Activated CD8-positive, alpha-beta memory T cell treated with anti-CD3 and anti-CD28 coated beads for 36 hours (primary cell): ENCODE results near the gene OPRL1. TPM values are rescaled to one million over a fixed set of nuclear protein-coding genes. Genes with fewer than 3 reads are reported as not detected.

Source experiments
- CTCF ChIA-PET: fragments of 350-600 bp; sonication (Branson Sonifier 250); formaldehyde crosslinking; loops from one replicate; lab custom pipeline; 2021; ENCODE audit warnings: antibody characterized with exemption; lab: Charles Lee
- POLR2A ChIA-PET: fragments of 350-600 bp; sonication (Branson Sonifier 250); formaldehyde crosslinking; loops from one replicate; lab custom pipeline; 2021; ENCODE audit warnings: antibody characterized with exemption; lab: Charles Lee
- total RNA-seq, 2 experiments: library from RNA; stranded (reverse); gene quantifications; one replicate each; pipeline ENCODE4 v1.2.3, GENCODE V29; 2021

The OPRL1 gene
- total RNA-seq, 2 experiments from 2014 or later: 0.19 to 0.21 TPM

DNA sequence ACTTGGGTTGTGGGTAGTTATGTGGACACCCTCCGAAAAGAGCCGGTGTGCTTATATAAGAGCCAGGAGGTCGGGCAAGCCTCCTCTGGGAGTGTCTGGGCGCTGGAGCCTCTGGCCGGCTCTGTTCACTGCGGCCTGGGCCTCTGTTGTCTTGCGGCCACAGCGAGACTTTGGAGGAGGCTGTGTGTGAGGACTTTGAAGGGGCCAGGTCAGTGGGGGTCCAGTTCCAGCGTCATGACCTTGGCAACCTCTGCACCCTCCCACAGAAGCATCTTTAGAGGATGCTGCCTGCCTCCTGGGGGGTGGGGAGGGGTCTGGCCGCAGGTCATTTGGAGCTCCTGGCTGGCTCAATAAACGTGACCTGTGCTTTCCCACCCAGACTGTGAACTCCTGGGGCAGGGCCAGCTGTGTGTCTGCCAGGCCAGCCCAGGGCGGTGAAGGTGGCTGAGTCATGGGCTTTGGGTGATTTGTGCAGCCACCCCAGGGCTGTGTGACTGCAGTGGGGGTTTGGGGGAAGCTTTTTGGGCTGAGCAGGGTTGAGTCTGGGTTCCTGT is 15.7 kb upstream of the OPRL1 start:
- ChIA-PET CTCF (interaction anchor here (1.1 to 1.8 kb wide), 2 partner anchors 26 to 83 kb away, joined by 3 to 9 read pairs; partner anchors contain the start of gene PRPF6), POLR2A (no interaction called here)

DNA sequence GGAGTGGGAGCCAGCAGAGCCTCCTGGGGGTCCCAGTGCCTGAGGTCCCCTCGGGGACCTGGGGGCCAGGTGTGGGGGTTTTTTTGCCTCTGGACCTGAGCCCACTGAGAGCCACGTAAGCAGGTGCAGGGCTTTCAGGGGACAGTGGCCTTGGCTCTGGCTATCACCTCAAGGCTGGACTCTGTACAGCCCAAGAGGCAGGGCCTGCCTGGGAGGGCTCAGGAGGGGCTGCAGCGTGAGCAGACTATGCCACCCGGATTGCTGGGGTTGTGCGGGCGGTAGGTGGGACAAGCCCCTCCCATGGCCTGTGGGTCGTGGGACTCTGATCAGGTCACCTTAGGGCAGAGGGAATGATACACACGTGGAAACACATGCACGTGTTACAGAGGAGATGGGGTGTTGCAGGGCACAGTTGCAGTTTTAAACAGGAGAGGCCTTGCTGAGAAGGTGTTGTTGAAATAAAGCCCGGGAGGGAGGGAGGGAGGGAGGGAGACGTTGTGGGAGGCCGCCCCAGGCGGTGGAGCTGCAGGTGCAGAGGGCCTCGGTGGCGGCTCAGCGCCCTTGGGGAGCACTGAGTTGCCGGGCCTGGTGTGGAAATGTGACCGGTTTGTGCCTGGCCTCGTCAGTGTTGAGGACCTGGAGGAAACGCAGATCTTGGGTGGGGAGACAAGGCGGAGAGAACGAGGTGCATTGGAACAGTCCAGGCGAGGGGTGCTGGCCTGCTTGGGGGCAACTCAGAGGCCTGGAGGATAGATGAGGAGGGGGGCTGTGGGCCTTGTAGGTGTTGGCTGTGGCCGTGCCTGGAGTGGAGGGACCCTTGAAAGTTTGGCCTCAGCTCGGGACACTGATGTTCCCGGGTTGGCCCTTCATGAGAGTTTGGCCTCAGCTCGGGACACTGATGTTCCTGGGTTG is 14.6 kb upstream of the OPRL1 start:
- CTCF ChIA-PET: interaction anchor here (1.0 to 1.8 kb wide), 3 partner anchors 10 to 85 kb away, joined by 3 to 9 read pairs (median 5); no protein-coding TSS in a partner anchor
- POLR2A ChIA-PET: interaction anchor here (0.5 to 1.9 kb wide), 3 partner anchors 12 to 460 kb away, joined by 3 to 5 read pairs (median 3); no protein-coding TSS in a partner anchor

DNA sequence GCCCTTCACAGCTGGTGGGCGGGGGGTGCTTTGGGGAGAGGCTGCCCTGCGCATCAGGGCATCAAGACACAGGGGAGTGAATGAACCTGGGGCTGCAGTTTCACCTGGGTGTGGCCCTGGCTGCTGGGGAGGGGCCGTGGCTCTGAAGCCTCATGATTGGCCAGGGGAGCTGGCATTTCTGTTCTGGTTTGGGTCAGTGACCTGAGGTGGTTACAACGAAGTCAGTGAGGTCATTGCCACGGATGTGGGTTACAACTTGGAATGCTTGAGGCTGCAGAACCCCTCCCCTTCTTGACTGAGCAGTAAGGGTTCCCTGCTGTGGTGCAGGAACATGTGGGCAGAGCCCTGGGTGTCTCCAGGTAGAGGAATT is 13.9 kb upstream of the OPRL1 start:
- ChIA-PET POLR2A (interaction anchor here (0.5 to 1.9 kb wide), 2 partner anchors 11 to 460 kb away, joined by 3 to 5 read pairs; no protein-coding TSS in a partner anchor), CTCF (interaction anchor here (1.0 to 1.7 kb wide), 2 partner anchors 10 to 86 kb away, joined by 3 to 5 read pairs; no protein-coding TSS in a partner anchor)

DNA sequence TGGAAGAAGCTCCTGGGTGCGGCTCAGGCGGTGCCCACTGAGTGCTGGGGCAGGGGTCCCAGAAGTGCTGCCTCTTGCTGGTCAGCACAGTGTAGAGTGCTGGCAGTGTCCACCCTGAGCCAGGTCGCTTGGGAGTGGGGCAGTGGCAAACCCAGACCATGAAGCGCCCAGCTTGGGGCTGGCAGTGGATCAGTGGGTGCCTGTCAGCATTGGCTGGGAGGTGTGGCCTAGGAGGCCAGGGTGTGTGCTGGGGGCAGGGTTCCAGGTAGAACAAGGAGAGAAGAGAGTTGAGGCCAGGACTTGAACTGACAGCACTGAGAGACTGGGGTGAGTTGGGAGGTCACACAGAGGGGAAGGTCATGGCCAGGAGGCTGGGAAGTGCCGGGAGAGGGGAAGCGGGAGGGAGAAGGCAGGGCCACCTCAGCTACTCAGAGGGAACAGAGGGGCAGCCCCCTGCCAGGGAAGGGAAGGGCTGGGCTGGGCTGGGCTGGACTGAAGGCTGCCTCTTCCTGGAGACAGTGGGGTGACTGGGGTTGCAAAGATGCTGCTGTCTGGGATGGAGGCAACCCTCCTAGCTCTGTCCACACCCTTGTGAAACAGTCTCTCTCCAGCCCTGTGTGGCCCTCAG is 12.8 kb upstream of the OPRL1 start:
- POLR2A ChIA-PET: interaction anchor here (1.9 kb wide), 1 partner anchor 10 kb away, joined by 5 read pairs; no protein-coding TSS in a partner anchor
- CTCF ChIA-PET: interaction anchor here (0.7 to 1.1 kb wide), 3 partner anchors 11 to 53 kb away, joined by 3 to 5 read pairs (median 3); no protein-coding TSS in a partner anchor

DNA sequence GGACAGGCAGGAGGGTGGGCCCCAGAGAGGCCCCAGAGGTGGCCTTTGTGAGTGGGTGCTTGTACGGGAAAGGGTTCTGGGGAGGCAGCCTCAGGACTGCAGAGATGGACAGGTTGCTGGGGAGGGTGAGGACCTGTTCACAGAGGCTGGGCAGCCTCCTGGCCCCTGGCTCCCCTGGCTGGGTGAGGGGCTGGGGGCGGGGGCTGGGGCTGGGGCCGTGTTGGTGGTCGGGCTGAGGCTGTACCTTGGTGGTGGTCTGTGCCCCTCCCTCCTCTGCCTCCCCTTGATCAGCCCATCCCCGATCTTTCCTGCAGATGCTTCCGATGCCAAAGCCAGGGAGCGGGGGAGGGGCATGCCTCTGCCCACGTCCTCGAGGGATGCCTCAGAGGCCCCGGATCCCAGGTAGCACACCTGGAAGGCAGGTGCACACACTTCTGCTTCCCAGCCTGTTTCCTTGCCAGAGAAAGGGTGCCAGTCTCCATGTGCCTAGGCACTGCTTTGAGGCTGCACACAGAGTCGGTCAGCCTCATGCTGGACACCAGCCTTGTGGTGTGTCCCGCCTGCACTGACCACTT is 12.1 kb upstream of the OPRL1 start:
- POLR2A ChIA-PET: no interaction called here

DNA sequence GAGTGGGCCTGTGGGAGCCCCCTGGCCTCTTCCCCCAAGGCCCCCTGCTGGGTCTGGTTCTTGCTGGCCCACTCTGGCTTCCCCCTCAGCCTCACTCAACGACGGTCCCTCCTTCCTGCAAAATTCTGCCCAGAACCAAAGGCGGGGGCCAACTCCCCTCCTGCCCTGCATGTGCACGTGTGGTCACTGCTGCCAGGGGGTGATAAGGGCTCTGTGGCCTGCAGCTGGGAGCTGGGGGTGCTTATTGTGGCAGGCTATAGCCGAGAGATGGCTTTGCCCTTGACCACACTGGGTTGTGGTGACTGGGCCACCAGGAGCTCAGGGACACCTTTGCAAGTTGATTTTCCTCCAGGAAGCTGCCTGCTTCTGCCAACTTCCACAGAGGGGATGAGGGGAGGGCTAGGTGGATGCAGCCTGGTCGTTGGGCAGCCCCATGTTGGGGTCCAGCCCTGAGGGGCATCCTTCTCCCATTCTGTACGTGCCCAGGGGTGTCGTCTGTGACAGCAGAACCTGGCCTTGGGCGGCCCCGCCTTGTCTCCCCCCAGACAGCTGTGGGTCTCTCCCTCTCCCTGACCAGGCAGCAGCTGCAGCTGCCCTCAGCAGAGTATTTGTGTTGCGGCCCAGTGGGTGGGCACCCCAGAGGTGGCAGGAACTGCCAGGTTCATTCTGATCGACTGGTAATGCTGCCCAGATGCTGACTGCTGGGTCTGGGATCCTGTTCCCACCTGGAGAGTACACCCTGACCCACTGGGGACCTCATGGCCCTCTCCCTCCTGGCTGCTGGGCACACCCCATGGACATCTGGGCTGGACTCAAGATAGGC is 11.3 kb upstream of the OPRL1 start:
- CTCF ChIA-PET: interaction anchor here (1.4 to 3.1 kb wide), 3 partner anchors 10 to 31 kb away, joined by 5 to 12 read pairs (median 6); partner anchors contain the start of gene RGS19
- POLR2A ChIA-PET: interaction anchor here (1.3 kb wide), 1 partner anchor 11 kb away, joined by 3 read pairs; the partner anchor contains the start of genes OPRL1 and RGS19

More for the DNA sequence above, 12.1 kb upstream of the OPRL1 start:
- CTCF ChIA-PET: interaction anchor here (3.1 kb wide), 1 partner anchor 15 kb away, joined by 12 read pairs; no protein-coding TSS in a partner anchor

DNA sequence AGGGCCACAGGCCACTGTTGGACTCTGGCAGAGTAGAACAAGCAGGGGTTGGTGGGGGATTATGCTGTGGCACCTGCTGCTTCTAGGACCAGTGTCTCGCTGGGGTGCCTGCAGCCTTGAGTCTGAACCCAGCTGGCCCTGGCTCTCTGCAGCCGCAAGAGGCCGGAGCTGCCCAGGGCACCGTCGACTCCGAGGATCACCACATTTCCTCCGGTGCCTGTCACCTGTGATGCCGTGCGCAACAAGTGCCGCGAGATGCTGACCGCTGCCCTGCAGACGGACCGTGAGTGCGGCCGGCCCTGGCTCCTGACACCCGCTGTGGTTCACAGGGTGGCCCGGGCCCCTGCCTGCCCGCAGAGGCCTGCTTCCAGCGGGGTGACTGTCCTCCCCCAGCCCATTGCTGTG is 10.7 kb upstream of the OPRL1 start:
- ChIA-PET POLR2A (interaction anchor here (1.3 kb wide), 1 partner anchor 10 kb away, joined by 3 read pairs; the partner anchor contains the start of genes OPRL1 and RGS19), CTCF (interaction anchor here (0.7 to 3.1 kb wide), 5 partner anchors 10 to 92 kb away, joined by 3 to 12 read pairs (median 5); partner anchors contain the start of gene RGS19)

DNA sequence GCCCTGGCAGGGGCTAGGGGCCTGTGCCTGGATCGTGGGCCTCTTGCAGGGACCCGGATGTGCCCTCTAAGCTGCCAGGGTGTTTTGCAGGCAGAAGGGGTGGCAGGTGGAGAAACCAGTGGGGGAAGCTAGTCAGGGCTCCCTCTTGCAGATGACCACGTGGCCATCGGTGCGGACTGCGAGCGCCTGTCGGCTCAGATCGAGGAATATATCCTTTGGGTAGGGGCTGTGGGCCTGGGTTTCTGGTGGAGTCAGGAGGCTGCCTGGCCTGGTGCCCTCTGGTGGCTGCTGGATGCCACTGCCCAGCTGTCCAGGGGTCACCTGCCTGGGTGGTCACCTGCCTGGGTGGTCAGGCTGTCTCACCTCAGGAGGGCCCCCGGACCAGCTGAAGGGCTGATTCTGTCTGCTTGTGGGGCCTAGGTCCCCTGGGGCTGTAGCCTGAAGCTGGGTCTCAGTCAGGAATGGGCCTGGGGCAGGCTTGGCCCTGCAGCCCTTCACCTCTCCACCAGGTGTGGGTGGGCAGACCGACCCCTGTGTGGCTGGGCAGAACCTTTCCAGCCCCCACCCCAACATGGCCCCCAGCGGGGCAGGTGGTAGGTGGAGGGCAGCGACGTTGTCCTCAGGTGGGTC is 10.2 kb upstream of the OPRL1 start:
- ChIA-PET CTCF (interaction anchor here (0.7 to 3.1 kb wide), 5 partner anchors 9 to 93 kb away, joined by 3 to 12 read pairs (median 5); partner anchors contain the start of gene RGS19), POLR2A (interaction anchor here (1.3 kb wide), 1 partner anchor 10 kb away, joined by 3 read pairs; the partner anchor contains the start of genes OPRL1 and RGS19)

DNA sequence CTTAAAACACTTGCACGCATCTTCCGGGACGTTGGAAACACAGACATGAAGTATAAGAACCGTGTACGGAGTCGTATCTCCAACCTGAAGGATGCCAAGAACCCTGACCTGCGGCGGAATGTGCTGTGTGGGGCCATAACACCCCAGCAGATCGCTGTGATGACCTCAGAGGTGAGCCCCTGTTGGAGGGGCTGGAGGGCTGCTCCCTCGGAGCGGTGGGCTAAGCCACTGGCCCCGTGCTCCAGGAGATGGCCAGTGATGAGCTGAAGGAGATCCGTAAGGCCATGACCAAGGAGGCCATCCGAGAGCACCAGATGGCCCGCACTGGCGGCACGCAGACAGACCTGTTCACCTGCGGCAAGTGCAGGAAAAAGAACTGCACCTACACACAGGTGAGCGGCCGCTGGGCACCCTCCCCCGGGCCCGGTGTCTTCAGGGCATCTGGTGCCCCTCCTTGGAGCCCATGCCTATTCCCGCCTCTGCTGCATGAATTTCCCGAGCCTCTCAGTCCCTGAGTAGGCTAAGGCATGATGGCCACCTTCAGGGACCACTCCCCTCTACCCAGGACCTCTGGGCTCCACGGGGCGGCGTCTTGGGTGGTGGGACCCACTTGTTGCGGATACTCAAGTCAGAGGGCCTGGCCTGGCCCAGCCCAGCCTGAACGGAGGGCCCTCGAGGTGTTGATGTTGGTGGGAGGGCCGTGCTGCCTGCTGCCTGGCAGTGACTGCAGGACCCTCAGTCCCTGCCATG is 9.5 kb upstream of the OPRL1 start:
- CTCF ChIA-PET: interaction anchor here (1.0 to 3.1 kb wide), 4 partner anchors 8 to 94 kb away, joined by 3 to 12 read pairs (median 6); partner anchors contain the start of gene RGS19
- POLR2A ChIA-PET: no interaction called here

DNA sequence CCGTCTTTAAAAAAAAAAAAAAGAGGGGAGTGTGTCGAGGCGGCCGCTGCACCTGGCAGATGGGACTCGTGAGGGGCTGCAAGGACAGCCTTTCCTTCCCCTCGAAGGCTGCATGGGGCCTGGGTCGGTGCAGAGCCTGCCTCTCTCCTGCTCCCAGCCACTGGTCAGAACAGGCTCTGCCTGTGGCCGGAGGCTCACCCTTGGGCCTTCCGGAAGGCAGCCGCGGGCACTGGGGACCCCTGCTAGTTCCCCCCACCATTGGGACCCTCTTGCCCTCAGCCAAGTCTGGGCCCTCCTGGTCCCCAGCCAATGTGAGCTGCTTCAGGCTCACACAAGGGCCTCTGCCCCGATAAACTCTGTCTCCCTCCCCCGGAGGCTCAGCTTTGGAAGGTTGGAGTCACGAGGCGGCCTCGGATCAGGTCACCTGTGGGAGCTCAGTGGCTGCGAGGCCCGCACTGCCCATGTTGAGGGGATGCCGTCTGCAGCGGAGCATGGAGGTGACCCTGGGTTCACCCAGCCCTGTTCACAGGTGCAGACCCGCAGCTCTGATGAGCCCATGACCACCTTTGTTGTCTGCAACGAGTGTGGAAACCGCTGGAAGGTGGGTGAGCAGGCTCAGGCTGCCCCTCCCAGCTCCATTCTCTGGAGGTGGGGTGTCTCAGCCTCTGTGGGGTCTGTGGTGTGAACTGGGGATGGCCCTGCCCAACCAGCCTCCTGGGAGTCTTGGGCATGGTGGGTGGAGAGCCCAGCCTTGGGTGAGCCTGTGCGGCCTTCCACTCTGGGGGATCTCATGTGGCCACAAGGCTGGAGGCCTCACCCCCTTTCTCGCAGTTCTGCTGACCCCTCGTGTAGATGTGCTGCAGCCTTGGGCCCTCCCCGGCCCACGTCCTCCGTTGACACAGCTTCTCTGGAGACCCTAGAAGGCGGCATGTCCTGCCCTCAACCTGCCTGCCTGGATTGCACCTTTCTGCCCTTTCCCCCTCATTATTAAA is 8.2 kb upstream of the OPRL1 start:
- POLR2A ChIA-PET: no interaction called here
- CTCF ChIA-PET: interaction anchor here (1.7 kb wide), 1 partner anchor 98 kb away, joined by 3 read pairs; no protein-coding TSS in a partner anchor

DNA sequence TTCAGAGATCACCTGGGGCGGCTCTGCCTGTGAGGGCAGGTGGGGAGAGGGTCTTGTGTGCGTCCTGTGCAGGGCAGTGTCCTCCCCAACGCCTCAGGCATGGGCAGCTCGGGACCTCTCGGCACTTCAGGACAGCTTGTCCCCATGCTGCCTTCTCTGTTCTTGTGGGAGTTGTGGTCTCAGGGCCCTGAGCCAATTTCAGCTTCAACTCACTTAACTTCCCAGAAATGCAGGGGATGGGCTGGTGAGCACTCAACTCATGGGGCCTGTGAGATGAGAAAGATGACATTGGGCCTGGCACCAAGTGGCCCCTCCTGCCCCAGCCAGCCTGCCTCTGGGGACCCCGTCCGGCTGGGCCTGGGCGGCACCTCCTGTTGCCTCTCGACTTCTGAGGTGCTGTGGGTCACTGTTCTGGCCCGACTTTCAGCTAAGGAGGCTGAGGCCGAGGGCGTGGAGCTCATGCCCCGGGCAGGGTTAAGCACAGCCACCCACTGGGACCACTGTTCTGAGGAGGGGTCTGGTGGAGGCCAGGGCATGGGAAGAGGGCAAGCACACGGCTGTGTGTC is 7.3 kb upstream of the OPRL1 start:
- ChIA-PET CTCF (interaction anchor here (1.7 kb wide), 1 partner anchor 99 kb away, joined by 3 read pairs; no protein-coding TSS in a partner anchor), POLR2A (no interaction called here)

DNA sequence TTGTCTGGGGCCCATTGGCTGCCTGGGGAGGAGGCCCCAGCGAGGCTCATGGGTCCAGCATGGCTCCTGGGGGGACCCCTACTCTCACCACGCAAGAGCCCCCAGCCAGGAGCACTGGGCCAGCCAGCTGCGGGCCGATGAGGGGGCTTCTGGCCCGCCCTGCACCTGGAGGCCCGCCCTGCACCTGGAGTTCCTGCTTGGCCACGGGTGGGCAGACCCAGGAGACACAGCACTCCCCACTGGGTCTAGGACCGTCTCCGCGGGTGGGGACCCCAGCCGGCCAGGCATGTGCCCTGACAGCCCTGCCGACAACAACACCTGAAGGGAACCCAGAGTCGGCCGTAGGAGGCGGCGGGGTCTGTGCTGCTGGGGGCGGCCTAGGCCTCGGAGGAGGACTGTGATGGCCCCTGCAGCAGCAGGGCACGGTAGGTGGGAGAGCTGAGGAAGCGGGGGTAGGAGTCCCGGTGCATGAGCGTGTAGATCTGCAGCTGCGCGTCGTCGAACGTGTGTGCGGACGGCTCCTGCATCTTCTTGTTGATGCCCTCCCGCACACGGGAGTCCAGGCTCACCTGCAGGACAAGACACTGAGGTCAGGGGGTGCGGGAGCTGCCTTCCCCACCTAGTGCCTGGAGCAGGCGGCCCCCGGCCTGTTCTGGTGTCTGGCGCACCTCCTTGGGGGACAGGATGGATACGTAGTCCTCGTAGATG is 6.3 kb upstream of the OPRL1 start:
- POLR2A ChIA-PET: no interaction called here
- CTCF ChIA-PET: no interaction called here

DNA sequence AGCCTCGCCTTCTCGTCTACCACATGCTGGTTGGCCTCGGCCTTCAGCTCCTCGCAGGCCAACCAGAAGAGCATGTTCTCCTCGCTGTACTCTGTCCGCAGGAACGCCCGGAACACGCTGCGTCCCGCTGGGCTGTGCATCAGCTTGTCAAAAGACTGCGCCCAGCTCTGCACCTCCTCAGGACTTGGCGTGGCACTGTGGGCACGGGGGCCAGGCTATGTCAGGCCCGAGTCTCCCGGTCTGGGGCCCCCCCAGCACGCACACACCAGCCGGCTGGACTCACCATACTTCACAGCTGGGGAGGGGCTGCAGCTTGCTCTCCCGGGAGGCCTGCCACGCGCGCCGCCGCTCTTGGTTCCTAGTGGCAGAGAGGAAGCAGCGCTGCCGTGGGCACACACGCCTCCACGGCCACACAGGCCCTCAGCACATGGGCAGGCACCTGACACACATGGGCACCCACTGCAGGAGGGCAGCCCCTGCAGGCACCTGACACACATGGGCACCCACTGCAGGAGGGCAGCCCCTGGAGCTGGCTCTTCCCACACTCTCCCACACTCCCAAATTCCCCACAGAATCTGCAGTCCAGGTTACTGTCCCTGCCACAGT is 5.6 kb upstream of the OPRL1 start:
- CTCF ChIA-PET: no interaction called here
- POLR2A ChIA-PET: no interaction called here

DNA sequence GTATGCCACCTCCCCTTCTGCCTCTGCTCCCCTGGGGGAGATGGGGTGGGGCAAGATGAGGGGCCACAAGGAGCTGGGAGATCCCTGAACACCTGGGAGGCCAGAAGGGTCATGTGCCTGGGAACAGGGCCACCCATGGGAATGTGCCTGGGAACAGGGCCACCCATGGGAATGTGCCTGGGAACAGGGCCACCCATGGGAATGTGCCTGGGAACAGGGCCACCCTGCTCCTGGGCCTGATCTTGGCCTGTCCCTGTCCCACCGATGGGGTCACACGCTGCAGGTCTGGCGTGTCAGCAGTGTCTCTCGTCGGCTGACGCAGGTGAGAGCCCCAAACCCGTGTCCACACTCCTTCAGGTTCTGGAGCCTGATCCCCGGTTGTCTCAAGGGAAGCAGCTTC is 4.9 kb upstream of the OPRL1 start:
- POLR2A ChIA-PET: no interaction called here
- CTCF ChIA-PET: interaction anchor here (1.2 to 2.0 kb wide), 3 partner anchors 9 to 36 kb away, joined by 3 to 10 read pairs (median 5); no protein-coding TSS in a partner anchor
